NK-92 (cell line): ENCODE results near the gene CAD.
"Not testable (repeated sequence)": the region's sequence is repeated elsewhere in the genome, so short reads cannot be mapped to it uniquely, and the experiment has no call there.

Experiments used
- DNase-seq: peaks from one replicate; lab custom pipeline; 2025; ENCODE audit not compliant: unreplicated experiment; lab: John Stamatoyannopoulos, UW

The CAD gene

DNA sequence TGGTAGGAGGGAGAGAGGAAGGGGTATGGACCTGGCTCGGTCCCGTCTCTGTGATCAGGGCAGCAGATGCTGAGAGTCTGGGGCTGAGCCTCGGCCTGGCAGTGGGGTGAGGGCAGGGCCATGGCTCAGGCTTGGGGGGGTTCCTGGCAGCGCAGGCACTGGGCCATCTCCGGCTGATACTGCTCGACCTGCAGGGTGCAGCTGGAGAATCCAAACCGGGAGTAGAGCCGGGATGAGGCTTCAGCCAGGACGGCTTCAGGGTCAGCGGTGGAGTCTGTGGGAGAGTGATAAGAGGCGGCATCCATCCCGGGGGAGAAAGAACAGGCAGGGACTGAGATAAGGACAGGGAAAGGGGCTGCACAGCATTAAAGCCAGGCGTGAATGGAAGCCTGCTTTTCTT lies 38.0 kb downstream of the CAD start:
- DNase-seq = no peak

DNA sequence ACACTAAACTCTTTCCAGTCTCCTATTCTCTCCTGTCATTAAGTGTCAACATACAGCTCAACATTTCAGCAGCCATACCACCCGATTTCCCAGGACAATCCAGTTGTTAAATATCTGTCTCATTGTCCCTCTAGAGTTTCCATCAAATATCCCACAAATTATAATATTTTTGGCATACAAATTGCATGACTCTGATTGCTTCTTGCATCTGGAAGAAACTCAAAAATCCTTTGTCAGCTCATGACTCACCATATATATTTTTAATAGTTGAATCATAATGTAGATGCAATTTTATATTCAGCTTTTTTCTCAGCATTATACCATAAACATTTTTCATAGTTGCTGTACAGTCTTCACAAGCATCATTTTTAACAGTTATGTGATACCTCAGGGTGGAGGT lies 38.5 kb downstream of the CAD start:
- no peak for DNase-seq

DNA sequence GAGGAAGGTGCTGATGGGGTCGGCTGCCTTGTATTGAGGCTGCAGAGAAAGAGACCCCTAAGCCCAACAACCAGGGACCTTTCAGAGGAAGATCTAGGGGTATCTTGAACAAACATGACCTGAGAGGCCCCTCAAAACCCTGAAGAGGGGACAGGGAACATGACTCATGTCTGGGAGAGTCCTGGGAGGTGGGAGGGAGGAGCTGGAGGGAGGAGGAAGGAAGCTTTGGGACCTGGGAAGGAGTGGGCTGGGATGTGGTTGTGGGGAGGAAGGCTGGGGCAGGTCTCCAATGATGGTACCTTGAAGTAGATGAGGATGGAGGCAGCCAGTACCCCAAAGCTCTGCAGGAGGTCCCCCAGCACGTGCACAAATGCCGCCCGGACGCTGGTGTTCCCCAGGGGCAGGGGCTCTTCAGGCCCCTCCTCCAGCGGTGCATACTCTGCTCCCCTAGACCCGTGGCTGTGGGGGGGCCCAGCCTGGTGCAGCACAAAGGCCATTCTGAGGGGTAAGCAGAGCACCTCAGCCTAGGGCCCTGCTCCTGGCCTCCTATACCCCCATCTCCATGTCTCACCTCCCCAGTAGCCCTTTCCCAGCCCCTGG lies 39.8 kb downstream of the CAD start:
- DNase-seq = no peak

DNA sequence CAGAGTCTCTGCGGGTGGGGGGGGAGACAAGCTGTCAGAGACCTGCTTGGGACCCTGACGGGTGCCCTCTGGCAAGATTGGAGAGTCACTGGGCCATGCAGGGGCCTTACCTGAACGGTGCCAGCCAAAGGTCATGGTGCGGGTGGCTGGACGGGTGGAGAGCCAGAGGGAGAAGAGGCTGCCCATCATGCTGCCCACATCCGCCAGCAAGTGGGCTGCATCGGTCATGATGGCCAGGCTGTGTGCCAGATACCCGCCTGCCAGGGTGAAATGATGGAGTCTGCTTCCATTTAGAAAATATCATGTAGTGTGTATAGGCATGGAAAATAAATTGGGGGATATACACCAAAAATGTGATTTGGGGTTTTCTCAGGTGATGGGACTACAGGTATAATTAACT lies 40.9 kb downstream of the CAD start:
- no peak for DNase-seq

DNA sequence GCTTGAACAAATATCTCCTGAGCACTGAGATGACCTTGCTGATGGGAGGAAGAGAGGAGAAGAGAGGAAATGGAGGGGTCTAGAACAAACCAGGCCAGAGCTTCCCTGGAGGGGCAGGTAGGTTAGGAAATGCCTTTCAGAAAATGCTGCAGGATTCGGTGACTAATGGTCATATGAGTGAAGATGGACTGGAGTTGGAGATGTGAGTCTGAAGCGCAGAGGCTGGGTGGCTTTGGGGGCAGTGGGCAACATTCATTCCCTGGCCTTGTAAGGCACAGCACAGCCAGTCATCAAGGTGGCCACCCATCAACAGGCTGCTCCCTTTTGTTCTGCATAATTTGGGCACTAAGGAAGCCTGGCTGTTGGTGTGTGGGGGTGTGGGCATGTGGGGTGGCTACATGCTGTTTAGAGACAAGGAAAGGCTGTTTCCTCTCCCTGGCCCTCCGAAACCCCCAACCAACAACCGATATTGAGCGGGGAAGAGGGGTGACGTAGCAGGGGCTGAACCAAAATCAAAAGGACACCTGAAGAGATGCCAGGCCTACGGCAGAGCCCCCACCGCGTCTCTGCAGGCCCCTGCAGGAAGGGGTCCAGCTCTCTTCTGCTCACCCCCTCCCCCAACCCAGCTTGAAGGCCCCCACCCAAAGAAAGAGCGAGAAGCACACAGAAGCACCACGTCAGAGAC lies 44.2 kb downstream of the CAD start:
- no peak for DNase-seq

DNA sequence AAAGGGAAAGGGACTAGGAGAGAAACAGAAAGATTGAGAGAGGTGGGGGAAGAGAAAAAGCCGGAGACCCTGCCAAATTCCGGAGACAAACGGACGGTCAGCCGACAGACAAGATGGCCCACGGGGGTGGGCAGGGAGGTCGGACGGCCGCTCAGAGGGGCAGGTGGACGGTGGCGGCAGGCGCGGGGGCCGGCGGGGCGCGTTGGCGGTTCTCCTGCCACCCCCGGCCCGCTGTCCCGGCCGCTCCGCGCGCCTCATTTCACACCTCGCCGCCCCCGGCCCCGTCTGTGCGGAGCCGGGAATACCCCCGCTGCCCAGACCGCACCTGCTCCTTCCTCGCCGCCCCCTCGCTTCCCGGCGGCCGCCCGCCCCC lies 44.7 kb downstream of the CAD start:
- DNase-seq = no peak

DNA sequence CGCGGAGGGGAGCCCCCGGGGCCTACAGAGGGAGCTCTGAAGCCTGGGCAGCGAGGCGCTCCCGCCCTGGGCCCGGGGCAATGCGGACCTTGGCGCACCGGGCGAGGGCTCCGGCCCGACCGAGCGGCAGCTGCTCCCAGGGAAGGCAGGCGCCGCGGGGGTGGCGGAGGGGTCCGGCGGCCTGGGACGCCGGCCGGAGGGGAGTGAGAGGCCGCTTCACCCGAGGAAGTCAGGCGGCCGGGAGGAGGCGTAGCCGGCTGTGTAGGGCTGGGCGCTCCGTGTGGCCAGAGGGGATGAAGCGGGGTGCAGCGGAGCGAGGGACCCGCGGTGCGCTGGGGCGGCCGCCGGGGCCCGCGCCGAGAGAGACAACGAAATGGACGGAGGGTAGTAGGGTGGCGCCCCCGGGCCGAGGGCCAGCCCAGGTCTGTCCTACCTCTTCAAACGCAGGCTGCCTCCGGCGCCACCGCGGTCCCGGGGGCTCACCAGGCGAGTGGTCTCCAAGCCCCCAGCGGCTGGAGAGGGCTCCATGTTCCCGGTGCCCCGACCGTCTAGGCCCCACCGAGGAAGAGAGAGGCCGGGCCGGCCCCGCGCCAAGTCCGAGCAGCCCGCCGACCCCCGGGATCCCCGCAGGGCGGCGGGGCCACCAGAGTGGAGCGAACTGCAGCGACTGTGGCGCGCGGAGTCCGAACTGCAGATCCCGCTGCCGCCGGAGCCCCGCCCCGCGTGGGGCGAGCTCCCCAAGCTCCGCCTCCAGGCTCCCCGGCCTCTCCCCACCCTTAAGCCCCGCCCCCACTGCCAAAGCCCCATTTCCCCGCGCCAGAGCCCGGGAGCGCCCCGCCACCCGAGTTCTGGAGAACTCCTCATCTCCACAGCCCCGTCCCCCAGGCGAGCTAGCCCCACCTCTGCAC lies 45.5 kb downstream of the CAD start, which contains the start of gene SLC30A3:
Gene SLC30A3, minus strand, starts transcription at position 669 of the 908 bp plus-strand sequence. Its CDS starts 141 bp downstream, at position 528.
- DNase-seq = no peak

DNA sequence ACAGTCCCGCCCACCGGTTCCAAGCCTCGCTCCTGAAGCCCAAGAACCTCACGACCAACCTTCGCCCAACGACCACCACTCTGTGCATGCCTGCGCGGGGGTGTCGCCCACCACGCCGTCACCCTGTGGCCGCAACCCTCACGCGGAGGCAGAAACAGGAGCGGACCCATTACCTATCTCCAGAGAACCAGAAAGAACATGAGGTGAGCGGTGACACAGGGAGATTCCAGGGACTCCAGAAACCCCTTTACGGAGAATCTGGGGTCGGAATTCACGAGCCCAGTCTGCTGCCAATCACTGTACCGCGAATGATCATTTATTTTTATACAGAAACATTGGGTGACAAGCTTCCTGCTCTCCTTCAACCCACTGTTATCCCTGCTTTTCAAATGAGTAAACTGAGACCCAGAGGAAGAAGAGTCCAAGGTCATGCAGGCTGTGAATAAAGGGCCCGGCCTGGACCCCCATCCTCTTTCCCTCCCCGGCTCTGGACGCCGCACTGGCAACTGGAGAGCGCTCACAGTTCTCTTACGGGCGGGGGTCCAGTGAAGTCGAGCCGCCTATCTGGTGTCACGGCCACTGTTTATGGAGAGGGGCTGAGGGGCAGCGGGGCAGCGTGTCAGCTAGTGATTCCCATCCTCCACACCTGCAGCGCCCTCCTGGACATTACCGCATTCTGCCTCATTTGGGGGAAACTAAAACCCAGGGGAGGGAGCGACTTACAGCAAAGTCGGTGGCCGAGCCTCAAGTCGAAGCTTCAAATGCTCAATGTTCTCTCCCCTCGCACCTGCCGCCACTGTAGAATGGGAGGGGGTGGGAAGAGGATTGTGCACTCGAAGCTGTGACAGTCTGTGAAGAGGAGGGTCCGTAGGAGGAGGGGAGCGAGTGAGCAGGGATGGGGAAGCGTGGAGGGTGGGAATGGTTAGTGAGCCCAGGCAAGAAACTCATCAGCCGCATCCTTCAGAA lies 46.4 kb downstream of the CAD start:
- no peak for DNase-seq

DNA sequence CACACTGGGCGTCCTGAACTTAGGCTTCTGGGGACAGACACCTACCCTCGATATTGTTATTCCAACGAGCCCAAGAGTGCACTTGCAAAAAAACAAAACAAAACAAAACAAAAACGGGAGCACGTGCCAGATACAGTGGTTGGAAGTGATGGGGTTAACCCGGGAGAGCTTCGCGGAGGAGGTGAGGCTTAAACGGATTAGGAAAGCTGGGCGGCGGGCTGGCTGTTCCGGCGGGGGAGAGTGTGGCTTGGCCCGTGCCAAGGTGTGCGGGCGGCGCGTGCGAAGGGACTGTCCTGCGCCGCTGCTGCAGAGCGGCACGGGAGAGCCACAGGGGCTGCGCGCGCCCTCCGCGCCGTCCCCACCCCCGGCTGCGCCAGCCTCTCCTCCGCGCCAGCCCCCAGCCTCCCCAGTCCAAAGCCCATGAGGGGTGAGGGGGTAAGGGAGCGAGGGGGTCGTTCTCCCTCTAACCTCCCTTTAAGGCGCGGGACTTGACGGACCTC lies 47.1 kb downstream of the CAD start:
- DNase-seq = no peak

DNA sequence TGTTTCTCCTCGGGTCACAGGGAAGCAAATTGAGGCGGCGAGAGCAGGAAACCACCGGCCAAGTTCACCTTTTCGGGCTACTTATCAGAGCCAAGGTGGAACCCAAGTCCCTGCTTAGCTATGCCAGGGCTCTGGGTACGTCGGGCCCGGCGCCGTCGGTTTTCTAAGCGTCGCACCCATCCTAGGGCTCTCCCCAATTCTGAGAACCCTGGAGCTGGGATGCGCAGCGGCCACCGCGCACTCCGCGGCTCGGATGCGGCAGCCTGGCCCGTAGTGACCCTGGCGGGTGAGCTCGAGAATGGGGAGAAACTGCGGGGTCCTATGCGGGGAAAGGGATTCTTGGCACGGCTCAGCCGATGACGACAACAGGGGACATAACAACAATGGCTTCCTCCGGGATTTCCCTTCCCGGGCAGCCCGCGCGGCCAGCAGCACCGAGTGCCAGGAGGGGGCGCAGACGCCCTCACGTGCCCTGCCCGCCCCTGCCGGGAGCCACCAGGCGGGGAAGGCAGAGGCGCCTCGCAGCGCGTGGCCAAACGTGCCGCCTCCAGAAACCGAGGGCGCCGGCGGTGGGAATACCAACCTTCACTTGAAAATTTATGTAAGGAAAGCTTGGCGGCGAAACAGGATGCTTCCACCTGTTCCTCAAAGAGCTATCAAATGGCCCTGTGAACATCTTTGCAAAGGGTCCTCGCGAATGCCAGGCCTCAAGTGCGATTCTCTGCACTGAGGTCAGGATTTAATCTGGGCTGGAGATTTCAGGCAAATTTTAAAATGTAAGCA lies 47.8 kb downstream of the CAD start:
- no peak for DNase-seq

DNA sequence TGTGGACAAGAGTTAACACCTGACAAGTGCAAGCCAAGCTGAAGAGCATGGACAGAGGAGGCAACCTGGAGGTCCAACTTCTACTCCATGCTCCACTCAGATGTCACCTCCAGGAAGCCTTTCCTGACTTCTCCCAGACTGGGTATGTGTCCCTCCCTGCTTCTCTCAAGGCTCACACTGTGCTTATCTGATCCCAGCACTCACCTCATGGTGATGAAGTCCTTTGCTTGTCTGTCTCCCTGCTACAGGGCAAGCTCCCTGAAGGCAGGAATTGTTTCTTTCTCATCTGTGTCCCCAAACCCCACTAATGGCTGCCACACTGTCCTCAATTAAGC lies 48.3 kb downstream of the CAD start:
- no peak for DNase-seq

DNA sequence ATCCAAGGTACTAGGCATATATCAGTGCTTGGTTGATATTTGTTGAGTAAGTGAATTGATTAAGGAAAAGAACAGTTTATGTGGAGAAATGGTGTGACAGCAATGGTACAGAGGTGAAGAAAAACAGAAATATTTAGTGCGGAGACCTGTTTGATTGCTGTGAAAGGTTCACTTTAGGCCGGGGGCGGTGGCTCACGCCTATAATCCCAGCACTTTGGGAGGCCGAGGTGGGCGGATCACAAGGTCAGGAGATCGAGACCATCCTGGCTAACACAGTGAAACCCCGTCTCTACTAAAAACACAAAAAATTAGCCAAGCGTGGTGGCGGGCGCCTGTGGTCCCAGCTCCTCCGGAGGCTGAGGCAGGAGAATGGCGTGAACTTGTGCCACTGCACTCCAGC lies 51.1 kb downstream of the CAD start:
- not testable (repeated sequence) for DNase-seq

DNA sequence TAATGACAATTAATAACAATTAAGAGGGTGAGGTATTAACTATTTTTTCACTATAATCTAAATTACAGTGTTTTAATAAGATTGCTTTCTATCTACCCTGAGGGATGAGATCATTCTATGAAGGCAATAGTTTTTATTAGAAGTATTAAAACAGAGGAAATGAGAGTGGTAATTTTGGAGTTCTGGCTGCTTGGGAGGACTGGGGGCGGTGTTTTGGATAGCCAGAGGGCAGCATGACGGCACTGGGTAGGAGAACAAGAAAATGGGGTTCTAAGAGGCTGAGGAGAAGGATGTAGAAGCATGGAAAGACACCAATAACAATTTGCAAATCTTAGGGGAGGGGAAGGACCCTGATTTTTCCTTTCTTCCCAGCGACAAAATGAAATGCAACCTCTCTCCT lies 53.0 kb downstream of the CAD start:
- no peak for DNase-seq

DNA sequence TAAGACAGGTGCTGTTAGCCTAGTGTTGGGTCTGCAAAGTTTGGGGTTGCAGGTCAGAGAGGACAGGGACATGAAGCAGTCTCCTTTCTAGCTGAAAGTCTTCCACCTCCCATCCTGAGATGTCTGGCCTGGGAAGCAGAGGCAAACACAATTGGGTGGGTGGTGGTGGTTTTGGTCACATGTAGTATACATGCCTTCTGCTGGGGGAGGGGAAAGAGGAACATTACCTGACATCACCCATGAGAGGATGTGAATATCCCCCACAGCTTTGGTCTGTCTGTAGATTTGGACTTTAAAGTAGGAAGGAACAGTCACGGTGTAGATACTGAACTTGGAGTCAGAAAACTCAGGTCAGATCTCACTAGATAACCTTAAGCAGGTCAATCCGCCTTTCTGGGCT lies 53.5 kb downstream of the CAD start:
- DNase-seq = no peak

DNA sequence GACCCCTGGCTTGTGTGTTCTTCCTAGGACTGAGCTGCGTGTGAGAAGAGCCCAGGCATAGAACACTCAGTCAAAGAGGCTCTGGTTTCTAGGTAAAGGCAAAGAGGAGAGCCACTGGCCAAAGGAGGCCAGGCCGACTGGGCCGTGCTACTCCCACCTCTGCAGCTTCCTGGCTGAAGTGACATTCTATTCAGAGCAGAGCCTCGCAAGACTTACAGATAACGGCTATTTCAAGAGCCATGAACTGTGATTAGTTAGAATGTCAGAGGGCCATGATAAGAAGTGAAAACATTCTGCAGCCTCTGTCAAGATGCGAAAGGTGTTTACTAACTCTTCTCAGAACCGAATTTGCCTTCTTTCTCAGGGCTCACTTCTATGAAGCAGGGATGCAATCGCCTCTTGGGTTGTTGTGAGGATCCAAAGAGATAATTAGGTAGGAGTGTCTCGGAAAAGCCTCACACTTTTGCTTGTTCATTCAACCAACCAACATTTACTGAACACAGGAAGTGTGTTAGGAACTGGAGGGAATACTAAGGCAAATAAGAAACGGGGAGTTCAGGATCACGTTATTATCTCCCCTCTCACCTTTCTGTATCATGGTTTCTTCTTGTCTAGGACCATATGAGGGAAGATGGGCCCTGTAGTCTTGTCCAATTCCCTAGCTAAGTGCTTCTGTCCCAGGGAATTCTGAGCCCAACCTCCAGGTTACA lies 54.6 kb downstream of the CAD start:
- DNase-seq = no peak

DNA sequence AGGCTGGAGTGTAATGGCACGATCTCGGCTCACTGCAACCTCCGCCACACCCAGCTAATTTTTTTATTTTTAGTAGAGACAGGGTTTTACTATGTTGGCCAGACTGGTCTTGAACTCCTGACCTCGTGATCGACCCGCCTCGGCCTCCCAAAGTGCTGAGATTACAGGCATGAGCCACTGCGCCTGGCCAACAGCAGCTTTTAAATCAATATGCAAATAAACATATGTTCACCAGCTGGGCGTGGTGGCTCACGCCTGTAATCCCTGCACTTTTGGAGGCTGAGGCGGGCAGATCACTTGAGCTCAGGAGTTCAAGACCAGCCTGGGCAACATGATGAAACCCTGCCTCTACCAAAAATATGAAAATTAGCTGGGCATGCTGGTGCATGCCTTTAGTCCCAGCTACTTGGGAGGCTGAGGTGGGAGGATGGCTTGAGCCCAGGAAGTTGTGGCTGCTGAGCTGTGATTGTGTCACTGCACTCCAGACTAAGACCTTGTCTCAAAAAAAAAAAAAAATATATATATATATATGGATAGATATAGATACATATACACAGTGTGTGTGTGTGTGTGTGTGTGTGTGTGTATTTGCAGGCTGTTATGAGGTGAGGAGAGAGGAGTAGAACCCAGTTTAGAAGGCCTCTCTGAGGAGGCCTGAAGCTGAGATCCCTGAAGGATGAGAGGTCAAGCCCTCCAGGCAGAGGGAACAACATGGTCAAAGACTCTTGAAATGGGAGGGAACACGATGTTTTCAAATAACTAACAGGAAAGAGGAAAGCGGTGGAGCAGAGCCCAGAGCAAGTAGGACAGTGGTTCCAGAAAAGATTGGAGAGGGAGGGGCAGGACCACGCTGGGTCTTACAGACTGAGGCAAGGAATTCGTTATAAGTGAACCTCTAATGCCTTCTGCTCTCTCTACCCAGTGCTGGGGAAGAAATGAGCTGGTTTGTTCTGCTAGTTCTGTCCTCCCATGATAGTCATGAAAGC lies 55.7 kb downstream of the CAD start:
- not testable (repeated sequence) for DNase-seq

DNA sequence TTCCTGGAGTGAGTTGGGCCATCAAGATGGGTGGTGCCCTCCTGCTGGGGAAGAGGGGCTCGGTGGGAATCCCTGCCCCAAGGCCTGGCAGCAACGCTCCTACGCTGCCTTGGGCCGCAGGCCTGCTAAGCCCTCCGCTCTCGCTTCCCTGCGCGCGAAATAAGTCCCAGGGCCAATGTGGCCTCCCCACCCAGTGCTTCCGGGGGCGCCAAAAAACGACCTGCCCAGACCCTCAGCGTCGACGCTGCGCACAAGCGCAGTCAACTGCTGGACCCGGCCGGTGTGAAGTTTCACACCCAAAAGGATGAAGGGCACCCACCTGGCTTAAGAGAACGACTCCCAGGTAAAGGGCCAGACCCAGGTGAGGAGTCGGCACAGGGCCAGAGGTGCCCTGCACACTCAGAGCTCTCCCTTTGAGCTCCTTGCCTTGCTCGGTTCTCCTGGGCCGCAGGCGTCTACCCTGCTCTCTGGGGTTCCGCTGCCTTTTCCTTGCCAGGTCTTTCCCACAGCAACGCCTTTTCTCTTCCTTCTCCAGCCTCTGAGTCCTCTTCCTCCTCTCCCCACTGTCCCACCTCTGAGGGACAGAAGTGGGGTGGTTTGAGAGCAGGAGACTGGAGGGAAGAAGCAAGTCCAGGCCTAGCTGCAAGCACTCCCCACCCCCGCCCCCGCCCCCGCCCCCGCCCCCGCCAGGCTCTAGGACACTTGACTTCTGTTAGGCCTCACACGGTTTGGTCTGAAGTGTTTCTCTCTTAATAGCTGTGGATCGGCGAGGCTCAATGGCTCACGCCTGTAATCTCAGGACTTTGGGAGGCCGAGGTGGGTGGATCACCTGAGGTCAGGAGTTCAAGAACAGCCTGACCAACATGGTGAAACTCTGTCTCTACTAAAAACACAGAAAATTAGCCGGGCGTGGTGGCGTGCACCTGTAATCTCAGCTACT lies 58.3 kb downstream of the CAD start, which contains the start of gene DNAJC5G:
Gene DNAJC5G, plus strand, starts transcription at position 223 of the 940 bp plus-strand sequence. CDS start 1,296 bp downstream, outside the sequence.
- no peak for DNase-seq
